ENCODE results near the gene JAG2.

DNA sequence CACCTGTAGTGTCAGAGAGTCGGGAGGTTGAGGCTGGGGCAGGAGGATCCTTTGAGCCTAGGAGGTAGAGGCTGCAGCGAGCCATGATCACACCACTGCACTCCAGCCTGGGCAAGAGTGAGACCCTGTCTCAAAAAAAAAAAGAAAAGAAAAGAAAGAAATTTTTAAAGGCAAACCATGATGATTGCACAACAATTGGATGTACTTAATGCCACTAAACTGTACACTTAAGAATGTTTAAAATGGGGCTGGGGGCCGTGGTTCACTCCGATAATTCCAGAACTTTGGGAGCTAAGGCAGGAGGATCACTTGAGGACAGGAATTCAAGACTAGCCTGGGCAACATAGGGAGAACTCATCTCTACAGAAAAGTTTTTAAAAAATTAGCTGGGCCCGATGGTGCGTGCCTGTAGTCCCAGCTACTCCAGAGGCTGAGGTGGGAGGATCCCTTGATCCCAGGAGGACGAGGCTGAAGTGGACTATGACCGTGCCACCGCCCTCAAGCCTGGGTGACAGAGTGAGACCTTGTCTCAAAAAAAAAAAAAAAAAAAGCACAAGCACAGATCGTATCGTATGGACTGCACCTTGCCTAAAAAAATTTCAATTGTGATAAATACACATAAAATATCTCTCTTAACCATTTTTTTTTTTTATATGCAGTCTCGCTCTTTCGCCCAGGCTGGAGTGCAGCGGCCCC, 32.7 kb downstream of the JAG2 start:
- TF ChIP-seq CTCF (IDR thresholded peaks at IDR 0.05) (no peak), POLR2A (IDR thresholded peaks at IDR 0.05) (no peak)
